ENCODE results near the gene SFRP2.

The SFRP2 gene

DNA sequence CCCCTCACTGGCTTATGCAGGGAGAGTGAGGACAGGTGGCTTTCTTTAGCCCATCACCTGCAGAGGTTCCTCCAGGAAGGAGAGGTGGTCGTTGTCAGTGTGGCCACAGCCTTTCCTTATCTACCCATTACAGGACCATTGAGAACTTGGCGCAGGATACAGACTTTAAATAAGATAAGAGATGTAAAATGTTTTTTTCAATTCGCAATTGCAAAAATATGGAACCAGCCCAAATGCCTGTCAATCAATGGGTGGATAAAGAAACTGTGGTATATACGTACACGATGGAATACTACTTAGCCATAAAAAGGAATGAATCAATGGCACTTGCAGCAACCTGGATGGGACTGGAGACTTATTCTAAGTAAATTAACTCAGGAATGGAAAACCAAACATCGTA is 22.1 kb downstream of the SFRP2 start:
- Histone ChIP-seq H3K4me1 (ENCODE audit: control insufficient read depth, insufficient read depth, low read length) (peaks cover 17% of the 10 kb centered on the region), H3K9me3 (ENCODE audit: control insufficient read depth, insufficient read depth, low read depth, low read length) (no peaks in the 10 kb centered on the region), H3K27ac (ENCODE audit: low read depth, low read length) (no peak overlapping the region), H3K27me3 (ENCODE audit: control insufficient read depth, insufficient read depth, low read length) (no peaks in the 10 kb centered on the region), H3K36me3 (ENCODE audit: control insufficient read depth, insufficient read depth, low read length) (no peaks in the 10 kb centered on the region), H3K4me3 (ENCODE audit: low read depth, low read length) (no peak overlapping the region), H3K9ac (ENCODE audit: low read length) (no peak overlapping the region)

- H3K4me3 ChIP-seq (ENCODE audit: low read depth, low read length): no peak overlapping the region
- H3K27ac ChIP-seq (ENCODE audit: low read depth, low read length): no peak overlapping the region
- H3K36me3 ChIP-seq (ENCODE audit: control insufficient read depth, insufficient read depth, low read length): no peaks in the 10 kb centered on the region
- H3K27me3 ChIP-seq (ENCODE audit: control insufficient read depth, insufficient read depth, low read length): peaks cover 5% of the 10 kb centered on the region
- H3K9ac ChIP-seq (ENCODE audit: low read length): no peak overlapping the region
- H3K9me3 ChIP-seq (ENCODE audit: control insufficient read depth, insufficient read depth, low read depth, low read length): no peaks in the 10 kb centered on the region
- peaks cover 17% of the 10 kb centered on the region for H3K4me1 ChIP-seq (ENCODE audit: control insufficient read depth, insufficient read depth, low read length)
Measured at GRCh38 chr4:153765894-153766293, 23.0 kb downstream of the SFRP2 start.

DNA sequence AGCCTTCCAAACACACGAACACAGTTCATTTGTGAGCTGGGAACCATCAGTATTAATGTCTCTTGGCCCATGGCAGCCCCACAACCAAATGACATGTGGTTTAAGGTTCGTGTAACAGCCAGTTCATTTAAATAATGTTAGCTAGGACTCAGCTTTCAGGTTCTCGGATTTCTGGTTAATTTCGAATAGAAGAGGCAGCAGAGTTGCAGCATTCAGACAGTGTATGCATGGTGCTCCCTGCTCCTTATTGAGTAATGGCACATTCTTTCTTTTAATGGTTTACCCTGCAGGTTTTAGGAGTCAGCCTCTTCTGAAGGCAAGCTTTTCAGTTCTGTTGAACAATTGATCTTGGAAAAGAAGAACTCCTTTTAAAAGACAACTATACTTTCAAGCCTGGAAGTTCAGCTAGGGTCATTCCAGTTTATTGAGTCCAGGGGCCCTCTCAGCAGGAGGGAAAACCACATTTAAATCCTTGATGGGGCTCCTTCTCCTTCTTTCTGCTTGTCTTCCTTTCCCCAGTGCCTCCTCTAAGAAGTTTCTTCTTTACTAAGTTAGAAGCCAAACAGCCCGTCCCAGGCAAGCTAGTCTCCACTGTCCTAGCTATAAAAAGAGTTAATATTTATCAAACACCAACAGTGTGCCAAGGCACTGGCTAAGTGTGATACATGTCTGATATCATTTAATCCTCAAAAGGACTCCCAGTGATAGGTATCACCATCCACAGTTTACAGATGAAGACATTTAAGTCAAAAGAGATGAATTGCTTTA is 24.1 kb downstream of the SFRP2 start:
- Histone ChIP-seq H3K27ac (ENCODE audit: low read depth, low read length) (no peak overlapping the region), H3K9me3 (ENCODE audit: control insufficient read depth, insufficient read depth, low read depth, low read length) (no peaks in the 10 kb centered on the region), H3K4me1 (ENCODE audit: control insufficient read depth, insufficient read depth, low read length) (peaks cover 23% of the 10 kb centered on the region), H3K9ac (ENCODE audit: low read length) (no peak overlapping the region), H3K27me3 (ENCODE audit: control insufficient read depth, insufficient read depth, low read length) (peaks cover 13% of the 10 kb centered on the region), H3K36me3 (ENCODE audit: control insufficient read depth, insufficient read depth, low read length) (no peaks in the 10 kb centered on the region), H3K4me3 (ENCODE audit: low read depth, low read length) (no peak overlapping the region)

DNA sequence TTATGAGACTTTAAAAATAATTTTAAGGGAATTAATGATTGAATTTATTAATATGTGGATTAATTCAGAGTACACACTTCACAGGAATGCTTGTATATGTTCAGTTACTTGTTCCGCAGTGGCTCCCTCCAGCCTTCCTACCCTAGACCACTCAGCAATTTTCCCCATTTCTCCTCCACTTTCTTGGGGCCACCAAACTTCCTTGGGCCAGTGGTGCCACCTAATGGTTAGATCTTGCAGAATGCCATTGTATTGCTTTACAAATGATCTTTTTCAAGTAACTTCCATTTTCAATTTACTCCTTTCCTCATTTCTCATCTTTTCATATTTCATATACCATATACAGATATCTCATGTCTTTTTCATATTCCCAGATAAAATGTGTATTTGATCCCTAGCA is 25.5 kb downstream of the SFRP2 start:
- H3K36me3 ChIP-seq (ENCODE audit: control insufficient read depth, insufficient read depth, low read length): no peaks in the 10 kb centered on the region
- no peaks in the 10 kb centered on the region for H3K9me3 ChIP-seq (ENCODE audit: control insufficient read depth, insufficient read depth, low read depth, low read length)
- H3K27me3 ChIP-seq (ENCODE audit: control insufficient read depth, insufficient read depth, low read length): peaks cover 22% of the 10 kb centered on the region
- H3K9ac ChIP-seq (ENCODE audit: low read length): no peak overlapping the region
- no peak overlapping the region for H3K4me3 ChIP-seq (ENCODE audit: low read depth, low read length)
- H3K27ac ChIP-seq (ENCODE audit: low read depth, low read length): no peak overlapping the region
- H3K4me1 ChIP-seq (ENCODE audit: control insufficient read depth, insufficient read depth, low read length): peaks cover 30% of the 10 kb centered on the region

DNA sequence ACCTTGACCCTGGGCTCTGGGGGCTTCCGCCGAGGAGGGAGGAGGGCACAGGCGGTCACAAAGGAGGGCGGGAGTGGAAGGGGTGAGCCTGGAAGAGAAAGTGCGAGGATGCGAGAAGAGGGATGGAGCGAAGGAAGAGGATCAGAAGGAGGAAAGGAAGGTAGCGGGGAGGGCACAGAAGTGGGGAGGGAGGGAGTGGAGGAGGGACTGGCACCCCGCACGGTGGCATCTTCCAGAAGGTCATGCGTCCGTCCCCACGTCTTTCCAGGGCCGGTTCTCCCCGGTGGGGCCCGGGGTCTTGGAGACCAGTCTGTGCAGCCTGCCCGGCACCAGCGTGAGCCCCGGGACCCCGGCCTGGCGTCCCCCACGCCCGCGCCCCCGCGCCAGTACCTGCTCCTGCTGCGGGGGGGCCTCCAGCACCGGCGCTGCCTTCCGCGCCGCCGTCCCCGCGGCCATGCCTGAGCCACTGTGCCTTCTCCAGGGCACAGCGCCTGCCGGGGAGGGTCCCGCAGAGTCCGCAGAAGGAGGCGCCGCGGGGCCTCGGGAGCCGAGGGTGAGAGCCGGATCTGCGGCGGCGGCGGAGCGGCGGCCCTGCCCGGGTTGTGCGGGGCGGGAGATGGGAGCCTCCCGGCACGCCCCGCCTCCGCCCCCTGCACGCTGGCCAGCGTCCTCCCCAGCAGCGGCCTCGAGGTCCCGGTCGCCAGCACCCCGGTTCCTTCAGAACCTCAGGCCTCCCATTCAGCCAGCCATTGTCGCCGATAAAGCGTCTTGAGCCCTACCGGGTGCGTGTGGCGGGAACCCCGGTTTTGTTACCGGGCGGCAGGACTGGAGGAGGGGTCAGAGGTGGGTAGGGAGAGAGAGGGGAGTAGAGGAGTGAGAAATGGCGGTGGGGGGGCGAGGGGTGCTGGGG is 29.2 kb downstream of the SFRP2 start, which contains the start of gene RNF175:
RNF175 (minus strand) TSS at position 618 of the 910 bp plus-strand sequence; CDS start at position 456, 162 bp downstream.
- peak within 1 kb of the TSS; percentile 62 for H3K9ac ChIP-seq (ENCODE audit: low read length)
- H3K36me3 ChIP-seq (ENCODE audit: control insufficient read depth, insufficient read depth, low read length): no peaks in the 10 kb centered on the region
- H3K27me3 ChIP-seq (ENCODE audit: control insufficient read depth, insufficient read depth, low read length): peaks cover 22% of the 10 kb centered on the region
- H3K27ac ChIP-seq (ENCODE audit: low read depth, low read length): no peak within 1 kb of the TSS
- H3K9me3 ChIP-seq (ENCODE audit: control insufficient read depth, insufficient read depth, low read depth, low read length): peaks cover 5% of the 10 kb centered on the region; the same call in 1 of the 2 replicates
- H3K4me3 ChIP-seq (ENCODE audit: low read depth, low read length): peak within 1 kb of the TSS; percentile 70
- peaks cover 42% of the 10 kb centered on the region for H3K4me1 ChIP-seq (ENCODE audit: control insufficient read depth, insufficient read depth, low read length)

DNA sequence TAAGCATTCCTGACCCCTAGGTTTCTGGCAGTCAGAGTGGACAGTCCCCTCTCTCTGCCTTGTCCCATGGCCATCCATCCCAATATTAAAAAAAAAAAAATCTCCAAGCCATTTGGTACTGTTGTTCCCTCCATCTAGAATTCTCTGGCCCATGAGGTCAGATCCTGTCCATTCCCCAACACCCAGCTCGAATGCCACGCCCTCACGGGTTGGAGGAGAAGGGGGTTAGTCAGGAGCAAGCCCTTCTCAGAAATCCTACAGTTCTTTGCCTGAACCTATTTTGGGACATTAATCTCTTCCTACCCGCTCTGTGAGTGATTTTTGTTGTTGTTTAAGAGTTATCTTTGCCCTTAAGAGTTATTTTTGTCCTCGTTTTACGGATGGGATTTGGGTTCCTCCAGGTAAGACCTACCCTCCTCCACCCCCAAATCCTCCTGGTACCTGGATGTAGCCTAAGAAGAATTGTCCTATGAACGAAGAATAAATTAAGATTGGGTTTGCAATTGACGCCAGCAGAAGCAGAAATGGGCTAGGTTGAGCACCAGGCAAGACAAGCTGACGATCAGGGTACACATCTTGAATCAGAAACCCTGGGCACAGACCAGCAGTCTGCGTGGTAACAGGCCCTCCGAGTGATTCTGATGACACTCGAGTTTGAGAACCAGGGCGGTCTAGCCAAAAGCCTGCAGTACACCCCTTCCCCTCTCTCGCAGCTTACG is 30.0 kb downstream of the SFRP2 start:
- Histone ChIP-seq H3K36me3 (ENCODE audit: control insufficient read depth, insufficient read depth, low read length) (no peaks in the 10 kb centered on the region), H3K27me3 (ENCODE audit: control insufficient read depth, insufficient read depth, low read length) (peaks cover 22% of the 10 kb centered on the region), H3K9ac (ENCODE audit: low read length) (peak overlapping the region; percentile 62), H3K4me3 (ENCODE audit: low read depth, low read length) (peak overlapping the region; percentile 70), H3K27ac (ENCODE audit: low read depth, low read length) (no peak overlapping the region), H3K9me3 (ENCODE audit: control insufficient read depth, insufficient read depth, low read depth, low read length) (peaks cover 11% of the 10 kb centered on the region; the same call in 1 of the 2 replicates), H3K4me1 (ENCODE audit: control insufficient read depth, insufficient read depth, low read length) (peaks cover 33% of the 10 kb centered on the region)

DNA sequence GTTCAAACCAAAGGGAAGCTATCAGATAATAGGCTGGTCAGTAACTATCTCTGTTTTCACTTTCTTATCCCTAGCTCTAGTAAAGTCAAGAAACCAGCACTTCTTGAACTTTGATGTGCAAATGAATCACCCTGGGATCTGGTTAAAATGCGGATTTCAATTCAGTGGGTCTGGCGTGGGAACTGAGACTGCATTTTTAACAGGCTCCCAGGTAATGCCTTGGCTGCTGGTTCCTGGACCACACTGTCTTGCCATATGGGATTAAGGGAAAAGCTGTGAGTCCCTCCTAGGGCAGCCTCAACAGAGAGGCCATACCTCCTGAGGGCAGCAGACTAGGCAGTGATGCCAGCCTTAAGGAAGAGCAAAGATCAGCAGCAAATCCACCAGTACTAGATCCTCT is 30.7 kb downstream of the SFRP2 start:
- Histone ChIP-seq H3K27me3 (ENCODE audit: control insufficient read depth, insufficient read depth, low read length) (peaks cover 22% of the 10 kb centered on the region), H3K9ac (ENCODE audit: low read length) (no peak overlapping the region), H3K4me1 (ENCODE audit: control insufficient read depth, insufficient read depth, low read length) (peaks cover 30% of the 10 kb centered on the region), H3K4me3 (ENCODE audit: low read depth, low read length) (peak overlapping the region; percentile 22; the same call in 1 of the 2 replicates), H3K9me3 (ENCODE audit: control insufficient read depth, insufficient read depth, low read depth, low read length) (peaks cover 11% of the 10 kb centered on the region; the same call in 1 of the 2 replicates), H3K27ac (ENCODE audit: low read depth, low read length) (no peak overlapping the region), H3K36me3 (ENCODE audit: control insufficient read depth, insufficient read depth, low read length) (no peaks in the 10 kb centered on the region)

- peaks cover 30% of the 10 kb centered on the region for H3K4me1 ChIP-seq (ENCODE audit: control insufficient read depth, insufficient read depth, low read length)
- H3K27me3 ChIP-seq (ENCODE audit: control insufficient read depth, insufficient read depth, low read length): peaks cover 22% of the 10 kb centered on the region
- H3K27ac ChIP-seq (ENCODE audit: low read depth, low read length): no peak overlapping the region
- H3K36me3 ChIP-seq (ENCODE audit: control insufficient read depth, insufficient read depth, low read length): no peaks in the 10 kb centered on the region
- peaks cover 11% of the 10 kb centered on the region; the same call in 1 of the 2 replicates for H3K9me3 ChIP-seq (ENCODE audit: control insufficient read depth, insufficient read depth, low read depth, low read length)
- no peak overlapping the region for H3K4me3 ChIP-seq (ENCODE audit: low read depth, low read length)
- H3K9ac ChIP-seq (ENCODE audit: low read length): no peak overlapping the region
Measured at GRCh38 chr4:153757407-153757806, 31.5 kb downstream of the SFRP2 start.

- H3K36me3 ChIP-seq (ENCODE audit: control insufficient read depth, insufficient read depth, low read length): no peaks in the 10 kb centered on the region
- no peak overlapping the region for H3K27ac ChIP-seq (ENCODE audit: low read depth, low read length)
- no peak overlapping the region for H3K4me3 ChIP-seq (ENCODE audit: low read depth, low read length)
- no peak overlapping the region for H3K9ac ChIP-seq (ENCODE audit: low read length)
- peaks cover 25% of the 10 kb centered on the region for H3K4me1 ChIP-seq (ENCODE audit: control insufficient read depth, insufficient read depth, low read length)
- H3K9me3 ChIP-seq (ENCODE audit: control insufficient read depth, insufficient read depth, low read depth, low read length): peaks cover 11% of the 10 kb centered on the region; the same call in 1 of the 2 replicates
- H3K27me3 ChIP-seq (ENCODE audit: control insufficient read depth, insufficient read depth, low read length): peaks cover 10% of the 10 kb centered on the region
Measured at GRCh38 chr4:153755186-153755585, 33.7 kb downstream of the SFRP2 start.

- no peaks in the 10 kb centered on the region for H3K27me3 ChIP-seq (ENCODE audit: control insufficient read depth, insufficient read depth, low read length)
- no peak overlapping the region for H3K27ac ChIP-seq (ENCODE audit: low read depth, low read length)
- no peak overlapping the region for H3K9ac ChIP-seq (ENCODE audit: low read length)
- H3K9me3 ChIP-seq (ENCODE audit: control insufficient read depth, insufficient read depth, low read depth, low read length): peaks cover 11% of the 10 kb centered on the region; the same call in 1 of the 2 replicates
- H3K4me1 ChIP-seq (ENCODE audit: control insufficient read depth, insufficient read depth, low read length): no peaks in the 10 kb centered on the region
- 0 out of 2 replicates have a peak, but pooled peaks cover 3% of the 10 kb centered on the region for H3K36me3 ChIP-seq (ENCODE audit: control insufficient read depth, insufficient read depth, low read length)
- no peak overlapping the region for H3K4me3 ChIP-seq (ENCODE audit: low read depth, low read length)
Measured at GRCh38 chr4:153750197-153750817, 38.6 kb downstream of the SFRP2 start.
